H1 (cell line): ENCODE measurements around the gene SLC6A8. TPM values are rescaled to one million over a fixed set of nuclear protein-coding genes. Genes with fewer than 3 reads are reported as not detected.

Experiments
- CTCF ChIA-PET: fragments of 300-600 bp; sonication (Branson Sonifier 250); formaldehyde crosslinking; loops from one replicate; lab custom pipeline; 2021; ENCODE audit not compliant: partially characterized antibody; lab: Charles Lee
- POLR2A ChIA-PET: fragments of 300-600 bp; sonication (Branson Sonifier 250); formaldehyde crosslinking; loops from one replicate; lab custom pipeline; 2021; ENCODE audit warnings: inconsistent platforms; ENCODE audit not compliant: partially characterized antibody; lab: Charles Lee
- DNase-seq, 2 experiments: peaks; one replicate each; pipeline versions ENCODE4 v3.0.0 to v3.0.0-alpha.2; 2010 to 2022; ENCODE audit warnings: low spot score in 2 of 2, low read depth in 1 of 2, mixed read lengths in 1 of 2
- FAIRE-seq: peaks from 2 replicates; lab custom pipeline; 2011; peaks lifted over from hg19 to GRCh38; lab: Jason Lieb, UNC
- H2AFZ ChIP-seq: 2 replicates; pipeline ENCODE4 v1.8.1; 2012; ENCODE audit warnings: low read length, inconsistent platforms
- H2AK5ac ChIP-seq: 2 replicates; pipeline ENCODE4 v1.6.1; 2013; ENCODE audit warnings: low read depth, low read length
- H2BK120ac ChIP-seq: replicated peaks from 2 replicates; pipeline ENCODE3; 2013; ENCODE audit warnings: low read depth, low read length, inconsistent platforms
- H2BK12ac ChIP-seq: 2 replicates; pipeline ENCODE4 v1.6.1; 2013; ENCODE audit warnings: low read depth, low read length
- H2BK15ac ChIP-seq: 2 replicates; pipeline ENCODE4 v1.6.1; 2013; ENCODE audit warnings: low read length
- H2BK20ac ChIP-seq: 2 replicates; pipeline ENCODE4 v1.6.1; 2013; ENCODE audit warnings: low read length
- H2BK5ac ChIP-seq: 2 replicates; pipeline ENCODE4 v1.6.1; 2013; ENCODE audit warnings: low read depth, low read length
- H3K14ac ChIP-seq: 2 replicates; pipeline ENCODE4 v1.6.1; 2013; ENCODE audit warnings: inconsistent platforms; ENCODE audit not compliant: insufficient read length
- H3K18ac ChIP-seq: 2 replicates; pipeline ENCODE4 v1.6.1; 2013; ENCODE audit warnings: low read length; ENCODE audit errors: extremely low read depth
- H3K23ac ChIP-seq: 2 replicates; pipeline ENCODE4 v1.6.1; 2013; ENCODE audit warnings: inconsistent platforms; ENCODE audit not compliant: insufficient read length
- H3K23me2 ChIP-seq: 2 replicates; pipeline ENCODE4 v1.6.1; 2013; ENCODE audit warnings: low read depth, low read length
- H3K27ac ChIP-seq: 2 replicates; pipeline ENCODE4 v1.6.1; 2011; ENCODE audit warnings: low read depth, low read length, inconsistent platforms
- H3K27me3 ChIP-seq, 4 experiments: replicated peaks in 1 of 4; 1 replicate in 1 of 4; 2 replicates in 3 of 4; pipeline versions ENCODE4 v1.6.1 to v1.8.1; 2011 to 2013; ENCODE audit warnings: low read length in 3 of 4, mild to moderate bottlenecking in 3 of 4, inconsistent platforms in 2 of 4, mixed read lengths in 2 of 4, moderate library complexity in 1 of 4; ENCODE audit not compliant: control insufficient read depth in 3 of 4, insufficient read depth in 3 of 4; ENCODE audit errors: extremely low read depth in 1 of 4
- H3K36me3 ChIP-seq, 4 experiments: 2 replicates each; pipeline versions ENCODE4 v1.6.1 to v1.8.1; 2011 to 2013; ENCODE audit warnings: mild to moderate bottlenecking in 4 of 4, low read length in 3 of 4, moderate library complexity in 2 of 4, control low read depth in 1 of 4, inconsistent platforms in 1 of 4; ENCODE audit not compliant: insufficient read depth in 4 of 4, control insufficient read depth in 2 of 4
- H3K4ac ChIP-seq: replicated peaks from 2 replicates; pipeline ENCODE3; 2013; ENCODE audit warnings: low read length, low read depth, mixed read lengths, inconsistent platforms; ENCODE audit not compliant: insufficient read length
- H3K4me1 ChIP-seq, 4 experiments: replicated peaks in 1 of 4; 1 replicate in 1 of 4; 2 replicates in 3 of 4; pipeline versions ENCODE4 v1.6.1 to v1.8.1; 2011 to 2013; ENCODE audit warnings: low read length in 3 of 4, inconsistent platforms in 2 of 4, mixed read lengths in 1 of 4; ENCODE audit not compliant: insufficient read depth in 4 of 4, control insufficient read depth in 3 of 4
- H3K4me2 ChIP-seq, 2 experiments: 2 replicates each; pipeline versions ENCODE4 v1.6.1 to v1.8.1; 2011 to 2013; ENCODE audit warnings: low read depth in 2 of 2, low read length in 2 of 2, control low read depth in 1 of 2, inconsistent platforms in 1 of 2, mild to moderate bottlenecking in 1 of 2; ENCODE audit not compliant: insufficient read depth in 1 of 2
- H3K4me3 ChIP-seq, 4 experiments: fragments of 200-600, 300-600 bp in 1 of 4; sonication (generic), shearing (Covaris generic), sonication (Bioruptor Twin) in 1 of 4; 2 replicates each; pipeline versions ENCODE4 v1.5.1 to v1.8.1; 2011 to 2016; ENCODE audit warnings: low read length in 4 of 4, low read depth in 3 of 4, control low read depth in 2 of 4, inconsistent platforms in 2 of 4, mild to moderate bottlenecking in 2 of 4, mixed read lengths in 1 of 4, moderate library complexity in 1 of 4; ENCODE audit not compliant: insufficient read depth in 2 of 4; ENCODE audit errors: extremely low read depth in 1 of 4
- H3K56ac ChIP-seq: replicated peaks from 2 replicates; pipeline ENCODE3; 2013; ENCODE audit warnings: low read depth, mild to moderate bottlenecking, mixed read lengths, low read length, inconsistent platforms; ENCODE audit not compliant: insufficient read length
- H3K79me1 ChIP-seq: 2 replicates; pipeline ENCODE4 v1.6.1; 2013; ENCODE audit warnings: low read depth, low read length, control low read depth
- H3K79me2 ChIP-seq, 2 experiments: 2 replicates each; pipeline versions ENCODE4 v1.6.1 to v1.8.1; 2012 to 2013; ENCODE audit warnings: low read length in 2 of 2, mild to moderate bottlenecking in 2 of 2, inconsistent platforms in 1 of 2; ENCODE audit not compliant: insufficient read depth in 2 of 2, control insufficient read depth in 1 of 2
- H3K9ac ChIP-seq, 4 experiments: replicated peaks in 1 of 4; 1 replicate in 1 of 4; 2 replicates in 3 of 4; pipeline versions ENCODE4 v1.6.1 to v1.8.1; 2011 to 2013; ENCODE audit warnings: low read depth in 3 of 4, low read length in 3 of 4, control low read depth in 2 of 4, mild to moderate bottlenecking in 2 of 4, moderate library complexity in 2 of 4, inconsistent platforms in 1 of 4; ENCODE audit errors: extremely low read depth in 1 of 4
- H3K9me3 ChIP-seq, 2 experiments: 2 replicates each; pipeline versions ENCODE4 v1.6.1 to v1.8.1; 2012 to 2013; ENCODE audit warnings: mild to moderate bottlenecking in 2 of 2, moderate library complexity in 2 of 2, control low read depth in 1 of 2, inconsistent platforms in 1 of 2, low read depth in 1 of 2, low read length in 1 of 2, mixed read lengths in 1 of 2; ENCODE audit not compliant: insufficient read depth in 2 of 2
- H4K20me1 ChIP-seq, 2 experiments: replicated peaks in 1 of 2; 2 replicates each; pipeline versions ENCODE3 to v1.8.1; 2011 to 2013; ENCODE audit warnings: inconsistent platforms in 2 of 2, low read length in 2 of 2, mild to moderate bottlenecking in 1 of 2; ENCODE audit not compliant: insufficient read depth in 2 of 2, control insufficient read depth in 1 of 2
- H4K5ac ChIP-seq: 2 replicates; pipeline ENCODE4 v1.6.1; 2013; ENCODE audit warnings: low read length, low read depth, mixed read lengths, inconsistent platforms; ENCODE audit not compliant: insufficient read length
- H4K8ac ChIP-seq: 2 replicates; pipeline ENCODE4 v1.8.0; 2013; ENCODE audit warnings: mild to moderate bottlenecking, moderate library complexity, low read length, inconsistent platforms; ENCODE audit not compliant: insufficient read depth; ENCODE audit errors: extremely low read depth
- H4K91ac ChIP-seq: replicated peaks from 2 replicates; pipeline ENCODE3; 2013; ENCODE audit warnings: low read length, mixed read lengths, inconsistent platforms; ENCODE audit not compliant: insufficient read length
- KDM1A ChIP-seq: fragments of 200-600, 300-600 bp; sonication (generic); IDR thresholded peaks from 2 replicates; pipeline ENCODE4 v1.7.1; 2016; ENCODE audit warnings: mild to moderate bottlenecking, low read length, borderline replicate concordance
- KDM4A ChIP-seq: IDR thresholded peaks from one replicate; pipeline ENCODE4 v1.7.1; 2012; ENCODE audit warnings: low read depth, mild to moderate bottlenecking, moderate library complexity, low read length, inconsistent platforms; ENCODE audit not compliant: severe bottlenecking
- MAFK ChIP-seq: IDR thresholded peaks from 2 replicates; pipeline ENCODE4 v1.6.1; 2012; ENCODE audit warnings: low read depth, mild to moderate bottlenecking, improper control_type of control experiment, low read length
- WGBS, 2 experiments: shearing (Covaris generic) in 1 of 2; methylation state at CpG; one replicate each; pipeline versions ENCODE4 v1.1.6 to v1.1.7; 2013 to 2015; ENCODE audit warnings: low lambda C conversion rate in 2 of 2, mixed read lengths in 2 of 2, inconsistent platforms in 1 of 2, low coverage in 1 of 2, missing lambda C conversion rate in 1 of 2; ENCODE audit not compliant: insufficient replicate concordance in 2 of 2, insufficient coverage in 1 of 2, insufficient read length in 1 of 2; ENCODE audit errors: extremely low coverage in 1 of 2, missing lambda C conversion rate in 1 of 2; 5-methylcytosine and 5-hydroxymethylcytosine counted together
- polyA plus RNA-seq, 7 experiments: library from polyadenylated mRNA; depleted of rRNA in 3 of 7; stranded (reverse) in 5 of 7; unstranded in 2 of 7; fragments of >200 nt in 5 of 7; fragments of 200-250 nt in 2 of 7; gene quantifications; 1 replicate in 5 of 7; 2 replicates in 1 of 7; 4 replicates in 1 of 7; pipeline versions ENCODE4 v1.2.1 to v1.2.3, GENCODE V29; 2011 to 2013; ENCODE audit warnings: missing spikeins in 2 of 7, mixed read lengths in 2 of 7
- total RNA-seq: library from RNA; stranded (reverse); fragmentation: NEBNext Ultra II Directional; extraction: Animal tissue kit (Norgen Biotek cat#: 25700); gene quantifications from 2 replicates; pipeline ENCODE4 v1.2.1, GENCODE V29; 2021

SLC6A8 gene
- total and polyA plus RNA-seq, 2 of the 8 experiments (the other 6 are each of a cell fraction or from before 2014, with no cell fraction given), result 87.7 to 94.7 TPM

GRCh38 chrX:153717445-153717844 lies 29.7 kb downstream of the SLC6A8 start:
- Histone ChIP-seq H2BK5ac (no peak overlapping the region), H3K27ac (no peak overlapping the region), H3K4me2 (no peak overlapping the region)
- TF ChIP-seq KDM4A (no peak), MAFK (no peak), KDM1A (no peak)
- TF ChIP-seq, all 59 proteins: peak for 0
- Histone ChIP-seq H4K8ac (no peak overlapping the region), H4K20me1 (peaks cover 0 to 7% of the 10 kb centered on the region in 2 experiments), H2BK120ac (no peak overlapping the region), H3K23me2 (no peaks in the 10 kb centered on the region), H4K5ac (no peak overlapping the region), H3K4ac (no peak overlapping the region), H3K18ac (no peak overlapping the region), H3K79me1 (no peaks in the 10 kb centered on the region), H3K9me3 (no peaks in the 10 kb centered on the region), H2BK15ac (no peak overlapping the region), H3K14ac (no peak overlapping the region), H2AFZ (no peak overlapping the region), H3K4me3 (no peak overlapping the region), H3K4me1 (no peaks in the 10 kb centered on the region), H2BK12ac (no peak overlapping the region), H3K9ac (no peak overlapping the region), H3K23ac (no peak overlapping the region), H3K56ac (no peak overlapping the region), H4K91ac (no peak overlapping the region), H2AK5ac (no peak overlapping the region), H3K27me3 (no peaks in the 10 kb centered on the region), H3K79me2 (peaks cover 0 to 10% of the 10 kb centered on the region in 2 experiments; a peak in 2 of 4 replicates), H3K36me3 (peaks cover 7 to 49% (median 33%) of the 10 kb centered on the region in 4 experiments), H2BK20ac (no peak overlapping the region)
- POLR2A ChIA-PET, result no interaction called here
- DNase-seq (no peak), FAIRE-seq (no peak)
- CTCF ChIA-PET, result no interaction called here
- WGBS, 2 experiments, result 97% methylated on average over 9 of the region's 9 CpGs; no CpG with 5 or more reads in 1 of the 2 experiments
